WTC11 (cell line): Measurements from ENCODE around the gene XRCC1. TPM values are rescaled to one million over a fixed set of nuclear protein-coding genes. Genes with fewer than 3 reads are reported as not detected.

ENCODE experiments used
- ATAC-seq: fragments of 200-7000 bp; cut with Tn5 transposase; 2 replicates; pipeline ENCODE4 v1.10.0; 2021; ENCODE audit warnings: mild to moderate bottlenecking, moderate library complexity
- CTCF ChIA-PET: fragments of 300-600 bp; sonication (Branson Sonifier 250); formaldehyde crosslinking; loops from one replicate; lab custom pipeline; 2021; ENCODE audit warnings: antibody characterized with exemption; lab: Charles Lee
- POLR2A ChIA-PET: fragments of 350-600 bp; sonication (Branson Sonifier 250); formaldehyde crosslinking; loops from one replicate; lab custom pipeline; 2021; ENCODE audit warnings: antibody characterized with exemption; lab: Charles Lee
- DNase-seq: peaks from one replicate; pipeline ENCODE4 v3.0.0; 2021; ENCODE audit warnings: low spot score
- H3K27ac Mint-ChIP-seq: 2 replicates; pipeline ENCODE4 v1.8.0; 2021; ENCODE audit warnings: mixed read lengths
- H3K27me3 Mint-ChIP-seq: 2 replicates; pipeline ENCODE4 v1.8.0; 2021; ENCODE audit warnings: low read depth, mild to moderate bottlenecking, moderate library complexity, mixed read lengths
- H3K36me3 Mint-ChIP-seq: 2 replicates; pipeline ENCODE4 v1.8.0; 2021; ENCODE audit warnings: mixed read lengths
- H3K4me1 Mint-ChIP-seq: 2 replicates; pipeline ENCODE4 v1.8.0; 2022; ENCODE audit warnings: mixed read lengths
- H3K4me3 Mint-ChIP-seq: 2 replicates; pipeline ENCODE4 v1.8.0; 2021; ENCODE audit warnings: mild to moderate bottlenecking, moderate library complexity, mixed read lengths
- H3K9me3 Mint-ChIP-seq: 2 replicates; pipeline ENCODE4 v1.8.0; 2021; ENCODE audit warnings: mixed read lengths
- AR ChIP-seq: fragments of 250-450 bp; sonication (Bioruptor Pico); IDR thresholded peaks from 2 replicates; pipeline ENCODE4 v1.9.0; 2021; ENCODE audit warnings: mild to moderate bottlenecking
- CREB1 ChIP-seq: sonication (generic); formaldehyde crosslinking; IDR thresholded peaks from 2 replicates; pipeline ENCODE4 v1.8.0; 2023; ENCODE audit warnings: mild to moderate bottlenecking, missing genetic modification reagents
- E2F5 ChIP-seq: sonication (generic); formaldehyde crosslinking; IDR thresholded peaks from 2 replicates; pipeline ENCODE4 v1.8.1; 2022; ENCODE audit warnings: mild to moderate bottlenecking, moderate library complexity, missing genetic modification reagents
- ERG ChIP-seq: fragments of 250-450 bp; sonication (Bioruptor Pico); IDR thresholded peaks from 2 replicates; pipeline ENCODE4 v1.8.0; 2021; ENCODE audit warnings: mild to moderate bottlenecking
- JAZF1 ChIP-seq: fragments of 250-450 bp; sonication (Bioruptor Pico); IDR thresholded peaks from 2 replicates; pipeline ENCODE4 v1.9.0; 2021; ENCODE audit warnings: moderate library complexity, mild to moderate bottlenecking, inconsistent platforms
- JUN ChIP-seq: sonication (generic); formaldehyde crosslinking; IDR thresholded peaks from 2 replicates; pipeline ENCODE4 v1.8.0; 2023; ENCODE audit warnings: mild to moderate bottlenecking, missing genetic modification reagents
- NFYB ChIP-seq: sonication (generic); formaldehyde crosslinking; conservative IDR thresholded peaks from 2 replicates; pipeline ENCODE4 v1.8.0; 2022; ENCODE audit warnings: low read depth, missing genetic modification reagents
- NR1H2 ChIP-seq: sonication (generic); formaldehyde crosslinking; IDR thresholded peaks from 2 replicates; pipeline ENCODE4 v1.9.0; 2021; ENCODE audit warnings: mild to moderate bottlenecking, moderate library complexity, missing genetic modification reagents
- RELA ChIP-seq: sonication (generic); formaldehyde crosslinking; IDR thresholded peaks from 2 replicates; pipeline ENCODE4 v1.8.1; 2022; ENCODE audit warnings: missing genetic modification reagents, mild to moderate bottlenecking, borderline replicate concordance
- SOX15 ChIP-seq: fragments of 250-450 bp; sonication (Bioruptor Pico); IDR thresholded peaks from 2 replicates; pipeline ENCODE4 v1.9.0; 2021; ENCODE audit warnings: mild to moderate bottlenecking
- ZBTB43 ChIP-seq: sonication (generic); formaldehyde crosslinking; IDR thresholded peaks from 2 replicates; pipeline ENCODE4 v1.8.1; 2023; ENCODE audit warnings: mild to moderate bottlenecking, missing genetic modification reagents
- ZNF121 ChIP-seq: sonication (generic); formaldehyde crosslinking; IDR thresholded peaks from 2 replicates; pipeline ENCODE4 v1.8.0; 2023; ENCODE audit warnings: missing genetic modification reagents
- ZNF317 ChIP-seq: sonication (generic); formaldehyde crosslinking; IDR thresholded peaks from 2 replicates; pipeline ENCODE4 v1.8.1; 2023; ENCODE audit warnings: low read depth, mild to moderate bottlenecking, moderate library complexity, missing genetic modification reagents, borderline replicate concordance
- ZNF396 ChIP-seq: fragments of 250-450 bp; sonication (Bioruptor Pico); IDR thresholded peaks from 2 replicates; pipeline ENCODE4 v1.8.0; 2021; ENCODE audit warnings: mild to moderate bottlenecking, moderate library complexity, borderline replicate concordance
- ZNF423 ChIP-seq: fragments of 250-450 bp; sonication (Bioruptor Pico); IDR thresholded peaks from 2 replicates; pipeline ENCODE4 v2.1.2; 2022; ENCODE audit warnings: mild to moderate bottlenecking, moderate library complexity
- ZNF671 ChIP-seq: fragments of 250-450 bp; sonication (Bioruptor Pico); IDR thresholded peaks from 2 replicates; pipeline ENCODE4 v1.8.0; 2021; ENCODE audit warnings: mild to moderate bottlenecking
- total RNA-seq: library from RNA; stranded (reverse); gene quantifications from 3 replicates; pipeline ENCODE4 v1.2.3, GENCODE V29; 2021
- TF ChIP-seq, protein P1 (sequence below): sonication (generic); formaldehyde crosslinking; IDR thresholded peaks from 2 replicates; pipeline ENCODE4 v1.8.1; 2022; ENCODE audit warnings: missing genetic modification reagents, borderline replicate concordance
- TF ChIP-seq, protein P2 (sequence below): sonication (generic); formaldehyde crosslinking; IDR thresholded peaks from 2 replicates; pipeline ENCODE4 v1.8.1; 2023; ENCODE audit warnings: mild to moderate bottlenecking, missing genetic modification reagents, moderate library complexity
- TF ChIP-seq, protein P3 (sequence below): sonication (generic); formaldehyde crosslinking; IDR thresholded peaks from 2 replicates; pipeline ENCODE4 v1.8.1; 2023; ENCODE audit warnings: mild to moderate bottlenecking, moderate library complexity, missing genetic modification reagents

Gene XRCC1
- total RNA-seq, 1 experiment from 2014 or later = 48.3 TPM

- H3K27me3 Mint-ChIP-seq = no peaks in the 10 kb centered on the region; the same call in 1 of the 2 replicates
- H3K4me3 Mint-ChIP-seq = no peak overlapping the region
- peak overlapping the region; percentile 66; the same call in 1 of the 2 replicates for H3K27ac Mint-ChIP-seq
- no peaks in the 10 kb centered on the region for H3K9me3 Mint-ChIP-seq
- TF ChIP-seq JUN (CRISPR knock-in tag) (no peak), SOX15 (CRISPR knock-in tag) (no peak), ZNF671 (CRISPR knock-in tag) (no peak), AR (CRISPR knock-in tag) (no peak)
- TF ChIP-seq, protein P1, sequence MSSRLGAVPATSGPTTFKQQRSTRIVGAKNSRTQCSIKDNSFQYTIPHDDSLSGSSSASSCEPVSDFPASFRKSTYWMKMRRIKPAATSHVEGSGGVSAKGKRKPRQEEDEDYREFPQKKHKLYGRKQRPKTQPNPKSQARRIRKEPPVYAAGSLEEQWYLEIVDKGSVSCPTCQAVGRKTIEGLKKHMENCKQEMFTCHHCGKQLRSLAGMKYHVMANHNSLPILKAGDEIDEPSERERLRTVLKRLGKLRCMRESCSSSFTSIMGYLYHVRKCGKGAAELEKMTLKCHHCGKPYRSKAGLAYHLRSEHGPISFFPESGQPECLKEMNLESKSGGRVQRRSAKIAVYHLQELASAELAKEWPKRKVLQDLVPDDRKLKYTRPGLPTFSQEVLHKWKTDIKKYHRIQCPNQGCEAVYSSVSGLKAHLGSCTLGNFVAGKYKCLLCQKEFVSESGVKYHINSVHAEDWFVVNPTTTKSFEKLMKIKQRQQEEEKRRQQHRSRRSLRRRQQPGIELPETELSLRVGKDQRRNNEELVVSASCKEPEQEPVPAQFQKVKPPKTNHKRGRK = no peak
- TF ChIP-seq, protein P2, sequence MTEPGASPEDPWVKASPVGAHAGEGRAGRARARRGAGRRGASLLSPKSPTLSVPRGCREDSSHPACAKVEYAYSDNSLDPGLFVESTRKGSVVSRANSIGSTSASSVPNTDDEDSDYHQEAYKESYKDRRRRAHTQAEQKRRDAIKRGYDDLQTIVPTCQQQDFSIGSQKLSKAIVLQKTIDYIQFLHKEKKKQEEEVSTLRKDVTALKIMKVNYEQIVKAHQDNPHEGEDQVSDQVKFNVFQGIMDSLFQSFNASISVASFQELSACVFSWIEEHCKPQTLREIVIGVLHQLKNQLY (CRISPR knock-in tag) = no peak
- H3K4me1 Mint-ChIP-seq = peaks cover 20% of the 10 kb centered on the region
- ChIA-PET CTCF (interaction anchor here (0.6 to 8.3 kb wide), 7 partner anchors 10 to 84 kb away, joined by 3 to 53 read pairs (median 5); partner anchors contain the start of genes IRGQ, ZNF575 and ZNF576), POLR2A (interaction anchor here (1.5 kb wide), 1 partner anchor 11 kb away, joined by 3 read pairs; the partner anchor contains the start of genes IRGQ and ZNF576)
- DNase-seq = no peak
- ATAC-seq = no peak
- peaks cover 13% of the 10 kb centered on the region; the same call in 1 of the 2 replicates for H3K36me3 Mint-ChIP-seq
Measured at GRCh38 chr19:43584484-43584883, 9.2 kb upstream of the XRCC1 start.

DNA sequence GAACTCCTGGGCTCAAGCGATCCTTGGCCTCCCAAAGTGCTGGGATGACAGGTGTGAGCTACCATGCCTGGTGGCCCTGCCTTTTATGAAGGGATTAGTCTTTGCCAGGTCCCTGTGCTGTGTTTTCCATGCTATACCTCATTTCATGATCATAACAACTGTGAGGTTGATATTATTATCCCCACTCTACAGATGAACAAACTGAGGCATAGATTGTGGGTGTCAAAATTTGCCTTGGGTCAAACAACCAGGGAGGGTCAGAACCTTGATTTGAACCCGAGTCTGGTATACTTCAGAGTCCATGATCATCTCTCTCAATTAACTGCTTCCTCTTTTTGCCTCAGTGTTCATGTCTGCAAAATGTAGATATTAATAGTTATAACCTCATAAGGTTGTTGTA, 7.2 kb upstream of the XRCC1 start:
- H3K27ac Mint-ChIP-seq = no peak overlapping the region
- ATAC-seq = no peak
- H3K4me3 Mint-ChIP-seq = no peak overlapping the region
- TF ChIP-seq ERG (CRISPR knock-in tag) (no peak), NR1H2 (CRISPR knock-in tag) (no peak), ZNF423 (CRISPR knock-in tag) (no peak), RELA (CRISPR knock-in tag) (no peak), ZNF671 (CRISPR knock-in tag) (no peak), E2F5 (CRISPR knock-in tag) (no peak), CREB1 (CRISPR knock-in tag) (no peak), NFYB (no peak), ZNF317 (CRISPR knock-in tag) (no peak), ZNF121 (CRISPR knock-in tag) (no peak), ZNF396 (no peak), JAZF1 (no peak), ZBTB43 (CRISPR knock-in tag) (no peak)
- TF ChIP-seq, protein P3, sequence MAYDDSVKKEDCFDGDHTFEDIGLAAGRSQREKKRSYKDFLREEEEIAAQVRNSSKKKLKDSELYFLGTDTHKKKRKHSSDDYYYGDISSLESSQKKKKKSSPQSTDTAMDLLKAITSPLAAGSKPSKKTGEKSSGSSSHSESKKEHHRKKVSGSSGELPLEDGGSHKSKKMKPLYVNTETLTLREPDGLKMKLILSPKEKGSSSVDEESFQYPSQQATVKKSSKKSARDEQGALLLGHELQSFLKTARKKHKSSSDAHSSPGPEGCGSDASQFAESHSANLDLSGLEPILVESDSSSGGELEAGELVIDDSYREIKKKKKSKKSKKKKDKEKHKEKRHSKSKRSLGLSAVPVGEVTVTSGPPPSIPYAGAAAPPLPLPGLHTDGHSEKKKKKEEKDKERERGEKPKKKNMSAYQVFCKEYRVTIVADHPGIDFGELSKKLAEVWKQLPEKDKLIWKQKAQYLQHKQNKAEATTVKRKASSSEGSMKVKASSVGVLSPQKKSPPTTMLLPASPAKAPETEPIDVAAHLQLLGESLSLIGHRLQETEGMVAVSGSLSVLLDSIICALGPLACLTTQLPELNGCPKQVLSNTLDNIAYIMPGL = no peak
- H3K4me1 Mint-ChIP-seq = peaks cover 28% of the 10 kb centered on the region
- peaks cover 7% of the 10 kb centered on the region; the same call in 1 of the 2 replicates for H3K36me3 Mint-ChIP-seq
- ChIA-PET CTCF (interaction anchor here (1.4 to 8.3 kb wide), 4 partner anchors 12 to 135 kb away, joined by 3 to 53 read pairs (median 11); partner anchors contain the start of genes IRGQ and ZNF576), POLR2A (no interaction called here)
- no peaks in the 10 kb centered on the region for H3K9me3 Mint-ChIP-seq
- H3K27me3 Mint-ChIP-seq = no peaks in the 10 kb centered on the region; the same call in 1 of the 2 replicates
- DNase-seq = no peak
